ENCODE data around the gene AKAP8L.
A peak's percentile ranks its signal among the peaks of the same experiment; 100 is the strongest.

AKAP8L gene, protein sequence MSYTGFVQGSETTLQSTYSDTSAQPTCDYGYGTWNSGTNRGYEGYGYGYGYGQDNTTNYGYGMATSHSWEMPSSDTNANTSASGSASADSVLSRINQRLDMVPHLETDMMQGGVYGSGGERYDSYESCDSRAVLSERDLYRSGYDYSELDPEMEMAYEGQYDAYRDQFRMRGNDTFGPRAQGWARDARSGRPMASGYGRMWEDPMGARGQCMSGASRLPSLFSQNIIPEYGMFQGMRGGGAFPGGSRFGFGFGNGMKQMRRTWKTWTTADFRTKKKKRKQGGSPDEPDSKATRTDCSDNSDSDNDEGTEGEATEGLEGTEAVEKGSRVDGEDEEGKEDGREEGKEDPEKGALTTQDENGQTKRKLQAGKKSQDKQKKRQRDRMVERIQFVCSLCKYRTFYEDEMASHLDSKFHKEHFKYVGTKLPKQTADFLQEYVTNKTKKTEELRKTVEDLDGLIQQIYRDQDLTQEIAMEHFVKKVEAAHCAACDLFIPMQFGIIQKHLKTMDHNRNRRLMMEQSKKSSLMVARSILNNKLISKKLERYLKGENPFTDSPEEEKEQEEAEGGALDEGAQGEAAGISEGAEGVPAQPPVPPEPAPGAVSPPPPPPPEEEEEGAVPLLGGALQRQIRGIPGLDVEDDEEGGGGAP

DNA sequence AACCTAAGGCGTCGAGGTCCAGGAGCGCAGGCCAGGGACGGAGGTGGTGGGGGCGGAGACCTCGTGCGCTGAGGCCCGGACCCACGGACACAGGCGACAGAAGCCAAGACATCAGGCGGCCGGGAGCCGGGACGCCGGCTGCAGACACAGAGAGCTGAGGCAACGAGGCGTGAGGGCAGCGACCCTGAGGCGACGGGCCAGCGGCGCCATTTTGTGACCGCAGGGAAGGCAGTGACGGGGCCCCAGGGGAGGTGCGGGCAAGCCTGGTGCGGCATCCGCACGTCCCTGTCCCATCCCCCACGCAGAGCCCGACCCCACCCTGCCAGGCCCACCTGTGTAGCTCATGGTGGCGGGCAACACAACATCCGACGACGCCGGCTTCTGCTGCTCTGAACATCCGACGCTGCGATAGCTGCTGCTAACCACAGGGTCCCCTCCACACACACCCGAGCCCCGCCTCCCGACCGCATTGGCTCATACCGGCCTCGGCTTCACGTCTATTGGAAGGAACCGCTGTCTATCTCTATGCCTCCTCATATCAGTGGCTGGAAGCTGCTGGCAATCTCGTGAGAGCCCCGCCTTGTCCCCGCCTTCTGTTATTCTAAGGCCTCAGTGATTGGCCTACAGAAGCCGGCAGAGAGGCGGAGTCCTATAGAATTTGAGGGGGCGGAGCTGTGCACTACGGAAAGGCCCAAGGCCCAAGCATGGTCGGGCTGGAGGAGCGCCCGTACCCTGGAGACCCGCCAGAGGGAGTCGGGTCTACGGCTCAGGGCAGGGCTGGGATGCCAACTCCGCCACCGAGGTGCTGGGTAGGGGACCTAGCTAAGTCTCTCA is at the start of gene AKAP8L:
AKAP8L (minus strand) TSS at position 410 of the 834 bp plus-strand sequence; CDS start at position 345, 65 bp downstream.
- DNase-seq, result peak; percentile 100

GRCh38 chr19:15467734-15468214 is 49.0 kb upstream of the AKAP8L start:
- no peak for DNase-seq

GRCh38 chr19:15466851-15467733 is 48.3 kb upstream of the AKAP8L start:
- peak; percentile 94 for DNase-seq

GRCh38 chr19:15464394-15465385 is 45.9 kb upstream of the AKAP8L start, which contains the start of gene RASAL3:
Gene RASAL3 (minus strand): TSS chr19:15464544. CDS start chr19:15464358, 186 bp downstream.
- DNase-seq, result peak; percentile 84

DNA sequence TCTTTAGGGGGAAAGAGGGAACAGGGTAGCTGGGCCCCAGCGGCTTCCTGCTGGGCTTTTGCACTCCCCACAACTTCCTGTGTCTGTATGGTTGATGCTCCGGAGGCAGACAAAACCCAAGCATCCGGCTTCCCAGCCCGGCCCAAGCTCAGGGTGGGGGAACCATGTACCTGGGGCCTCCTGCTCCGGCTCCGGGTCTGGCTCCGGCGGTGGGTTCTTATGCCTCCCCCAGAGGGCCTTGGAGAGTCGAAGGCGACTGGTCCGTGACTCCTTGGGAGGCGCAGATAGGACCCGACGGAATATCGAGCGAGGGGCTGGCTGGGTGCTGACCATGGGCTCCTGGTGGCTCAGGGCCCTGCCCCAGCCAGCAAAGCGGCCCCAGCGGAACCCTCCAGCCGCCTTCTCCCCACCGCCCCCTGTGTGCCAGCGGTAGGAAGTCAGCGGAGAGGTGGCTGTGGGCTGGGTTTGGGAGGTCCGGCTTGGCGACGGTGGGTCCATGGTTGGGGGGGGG is 45.1 kb upstream of the AKAP8L start:
- peak; percentile 89 for DNase-seq

GRCh38 chr19:15461694-15462093 is 42.9 kb upstream of the AKAP8L start:
- no peak for DNase-seq

DNA sequence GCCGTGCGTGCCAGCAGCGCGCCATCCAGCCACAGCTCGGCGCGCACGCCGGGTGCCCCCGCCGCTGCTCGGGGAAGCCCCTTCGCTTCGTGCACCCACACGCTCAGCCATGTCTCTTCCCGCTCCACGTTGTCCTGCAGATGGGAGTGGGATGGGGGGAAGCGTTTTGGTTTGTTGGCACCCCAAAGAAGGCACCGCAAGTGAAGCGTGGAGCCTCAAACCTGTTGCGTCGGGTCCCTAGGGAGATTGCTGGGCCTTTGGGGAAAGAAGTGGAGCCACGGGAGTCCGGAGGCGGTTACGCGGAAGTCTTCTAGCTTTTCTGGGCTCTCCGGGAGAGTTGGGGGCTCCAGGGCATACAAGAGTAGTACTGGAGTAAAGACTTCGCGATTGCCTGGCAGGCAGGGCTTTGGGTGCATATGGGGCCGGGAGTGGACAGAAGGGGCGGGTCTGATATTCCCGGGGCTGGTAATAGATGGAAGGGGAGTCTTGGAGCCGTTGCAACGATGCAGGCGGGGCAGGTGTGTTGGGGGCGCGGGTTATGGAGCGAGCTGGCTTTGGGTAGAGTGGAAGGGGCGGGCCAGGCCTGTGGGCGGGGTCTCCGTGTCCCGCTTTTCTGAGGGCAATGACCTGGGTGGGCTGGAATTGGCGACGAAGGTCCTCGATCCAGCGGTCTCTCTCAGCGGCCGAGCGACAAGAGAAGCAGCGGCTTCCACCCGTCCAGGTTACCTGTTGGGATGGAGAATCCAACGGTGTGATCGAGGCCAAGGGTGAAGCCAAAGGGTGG is 39.1 kb upstream of the AKAP8L start:
- DNase-seq, result no peak

GRCh38 chr19:15456871-15457700 is 38.3 kb upstream of the AKAP8L start:
- DNase-seq, result no peak

- no peak for DNase-seq
Measured at GRCh38 chr19:15456441-15456840, 37.7 kb upstream of the AKAP8L start.

GRCh38 chr19:15455996-15456395 is 37.2 kb upstream of the AKAP8L start:
- no peak for DNase-seq

DNA sequence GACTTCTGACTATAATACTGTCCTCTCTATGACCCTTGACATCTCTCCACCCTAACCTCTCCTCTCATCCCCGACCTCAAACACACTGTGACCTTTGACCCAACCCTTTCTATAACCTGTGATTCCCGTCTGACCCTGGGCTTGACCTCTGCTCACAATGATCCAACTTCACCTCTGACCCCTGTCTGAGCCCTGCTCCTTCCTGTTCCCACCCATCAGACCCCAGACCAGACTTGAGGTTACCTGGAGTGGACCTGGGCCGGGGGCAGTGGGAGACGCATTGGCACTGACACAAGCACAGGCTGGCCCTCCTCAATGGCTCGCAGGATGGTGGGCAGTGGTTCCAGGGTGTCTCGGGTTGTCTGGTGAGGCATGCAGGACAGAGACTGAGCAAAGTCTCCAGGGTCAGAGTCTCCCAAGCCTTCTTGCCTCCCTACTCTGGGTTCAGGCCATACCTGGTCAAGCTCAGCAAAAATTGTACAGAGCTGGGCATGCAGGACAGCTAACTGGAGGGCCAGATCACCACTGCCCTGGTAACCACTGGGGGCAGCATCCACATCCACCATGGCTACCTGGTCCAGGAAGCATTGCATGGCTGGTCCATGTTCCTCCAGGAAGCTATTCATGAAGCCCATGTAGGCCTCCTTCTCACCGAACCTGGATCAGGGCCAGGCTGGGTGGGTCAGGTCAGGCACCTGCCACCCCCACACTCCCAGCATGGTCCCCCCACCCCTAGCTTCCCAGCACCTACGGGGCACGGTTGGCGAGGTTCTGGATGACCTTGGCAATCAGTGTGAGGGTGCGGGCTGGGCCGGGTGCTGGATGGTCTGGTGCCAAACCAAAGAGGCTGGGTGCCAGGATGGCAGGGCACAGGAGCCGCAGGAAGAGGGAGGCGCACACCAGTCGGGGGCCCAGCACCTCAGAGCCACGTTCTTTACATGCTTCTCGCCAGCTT is 35.4 kb upstream of the AKAP8L start:
- DNase-seq, result no peak

DNA sequence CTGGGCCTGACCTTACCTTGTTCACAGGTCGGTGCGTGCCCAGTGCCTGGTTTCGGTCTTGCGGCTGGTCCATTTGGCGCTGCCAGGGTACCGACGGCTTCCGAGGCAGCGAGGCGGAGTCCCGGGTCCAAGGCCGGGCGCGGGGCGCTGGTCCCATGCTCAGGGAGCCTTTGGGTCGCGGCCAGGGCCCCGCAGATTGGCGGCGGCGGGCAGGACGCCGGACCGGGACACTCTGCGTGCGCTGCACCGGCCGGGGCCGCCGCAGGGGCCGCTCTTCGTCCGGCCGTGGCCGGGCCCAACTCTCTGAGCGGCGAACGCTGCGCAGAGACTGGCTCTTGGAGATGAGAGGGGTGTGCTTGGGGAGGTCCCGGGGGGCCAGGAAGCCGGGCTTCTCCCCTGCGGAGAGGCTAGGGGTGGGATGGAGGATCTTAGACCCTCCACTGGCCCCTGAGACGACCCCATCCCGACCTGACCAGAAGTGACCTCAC is 34.3 kb upstream of the AKAP8L start:
- no peak for DNase-seq

GRCh38 chr19:15452111-15453047 is 33.6 kb upstream of the AKAP8L start:
- no peak for DNase-seq

- no peak for DNase-seq
Measured at GRCh38 chr19:15450528-15450890, 31.7 kb upstream of the AKAP8L start.

DNA sequence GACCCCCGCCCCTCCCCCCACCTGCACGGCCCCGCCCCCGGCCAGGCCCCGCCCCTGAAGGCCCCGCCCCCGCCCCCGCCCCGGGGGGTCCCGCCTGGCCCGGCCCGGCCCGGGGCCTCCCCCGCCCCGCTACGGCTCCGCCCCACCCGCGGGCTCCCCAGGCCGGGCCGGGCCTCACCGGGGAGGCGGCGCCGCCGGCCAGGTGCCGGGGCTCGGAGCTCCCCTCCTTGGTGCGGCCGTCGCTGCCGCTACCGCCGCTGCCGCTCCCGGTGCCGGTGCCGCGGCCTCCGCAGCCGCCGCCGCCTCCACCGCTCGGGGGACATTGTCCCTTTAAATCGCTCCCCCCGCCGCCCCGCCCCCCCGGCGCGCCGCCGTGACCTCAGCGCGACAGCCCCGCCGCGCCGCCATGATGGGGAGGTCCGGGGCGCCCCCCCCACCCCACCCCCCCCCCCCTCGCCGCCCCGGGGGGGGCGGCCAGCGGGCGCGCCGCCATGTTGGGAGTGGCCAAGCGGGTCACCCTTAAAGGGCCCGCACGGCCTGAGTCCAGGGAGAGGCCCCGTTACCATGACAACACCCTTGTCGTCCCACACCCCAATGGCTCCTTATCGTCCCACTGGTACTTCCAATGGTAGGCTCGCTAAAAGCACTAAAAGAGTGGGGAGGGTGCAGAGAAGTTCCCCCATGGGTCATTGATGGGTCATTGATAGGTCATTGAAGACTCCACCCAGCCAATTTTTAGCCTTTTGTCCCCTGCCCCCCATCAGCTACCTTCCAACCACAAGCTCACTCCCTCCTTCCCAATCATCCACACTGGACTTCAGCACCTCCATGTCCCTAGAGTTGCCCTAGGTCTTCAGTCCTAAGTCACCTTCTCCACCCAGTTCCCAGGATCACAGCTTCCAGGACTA is 31.1 kb upstream of the AKAP8L start, which contains the start of gene WIZ:
WIZ (minus strand) TSS at position 337 of the 908 bp plus-strand sequence. CDS start 1,649 bp downstream, outside the sequence.
- DNase-seq, result peak; percentile 77

All from activated CD4-positive, alpha-beta T cell treated with anti-CD3 and anti-CD28 coated beads, Interleukin-2, amount 50 U/mL, for 16 hours (primary cell).